Smooth muscle cell (in vitro differentiated cells): Measurements from ENCODE around the gene ADCY1. TPM values are rescaled to one million over a fixed set of nuclear protein-coding genes. Genes with fewer than 3 reads are reported as not detected.

Experiments used
- DNase-seq: peaks from one replicate; lab custom pipeline; 2025; ENCODE audit not compliant: unreplicated experiment; lab: John Stamatoyannopoulos, UW
- H2AFZ ChIP-seq: fragments of 200-600 bp; sonication (generic); 2 replicates; pipeline ENCODE4 v1.6.0; 2016; ENCODE audit warnings: antibody characterized with exemption, low read depth, mild to moderate bottlenecking
- H3F3A ChIP-seq: fragments of 200-600 bp; sonication (generic); 2 replicates; pipeline ENCODE4 v1.6.0; 2017; ENCODE audit warnings: antibody characterized with exemption, low read depth
- H3K27ac ChIP-seq: fragments of 200-600 bp; sonication (generic); 2 replicates; pipeline ENCODE4 v1.5.1; 2016; ENCODE audit warnings: low read depth, mild to moderate bottlenecking
- H3K27me3 ChIP-seq: fragments of 200-600 bp; sonication (generic); 2 replicates; pipeline ENCODE4 v1.6.1; 2016; ENCODE audit warnings: low read depth, mild to moderate bottlenecking
- H3K36me3 ChIP-seq: fragments of 200-600 bp; sonication (generic); 2 replicates; pipeline ENCODE4 v1.5.1; 2016; ENCODE audit warnings: low read depth
- H3K4me1 ChIP-seq: fragments of 200-600 bp; sonication (generic); 2 replicates; pipeline ENCODE4 v1.5.1; 2016; ENCODE audit warnings: low read depth
- H3K4me2 ChIP-seq: fragments of 200-600 bp; sonication (generic); 2 replicates; pipeline ENCODE4 v1.6.0; 2016; ENCODE audit warnings: mild to moderate bottlenecking
- H3K4me3 ChIP-seq: fragments of 200-600 bp; sonication (generic); 2 replicates; pipeline ENCODE4 v1.5.1; 2016; ENCODE audit warnings: mild to moderate bottlenecking
- H3K79me2 ChIP-seq: fragments of 200-600 bp; sonication (generic); 2 replicates; pipeline ENCODE4 v1.6.0; 2016; ENCODE audit warnings: low read depth, mild to moderate bottlenecking
- H3K9ac ChIP-seq: fragments of 200-600 bp; sonication (generic); 2 replicates; pipeline ENCODE4 v1.6.0; 2016; ENCODE audit warnings: low read depth
- H3K9me3 ChIP-seq: fragments of 200-600 bp; sonication (generic); replicated peaks from 2 replicates; pipeline ENCODE4 v1.5.1; 2016; ENCODE audit warnings: low read depth
- H4K20me1 ChIP-seq: fragments of 200-600 bp; sonication (generic); 2 replicates; pipeline ENCODE4 v1.6.0; 2016; ENCODE audit warnings: low read depth
- CTCF ChIP-seq: fragments of 200-600 bp; sonication (generic); IDR thresholded peaks from 2 replicates; pipeline ENCODE4 v1.5.1; 2017; ENCODE audit warnings: borderline replicate concordance, mild to moderate bottlenecking, antibody characterized with exemption; ENCODE audit not compliant: insufficient read depth, poor library complexity, severe bottlenecking
- WGBS: methylation state at CpG from one replicate; pipeline ENCODE4 v1.1.7; 2016; ENCODE audit warnings: low lambda C conversion rate; 5-methylcytosine and 5-hydroxymethylcytosine counted together
- polyA plus RNA-seq: library from polyadenylated mRNA; unstranded; fragments of >200 nt; fragmentation: Nextera tagmentation; extraction: Ambion mirVana; gene quantifications from 2 replicates; pipeline ENCODE4 v1.2.1, GENCODE V29; 2016
- total RNA-seq: library from RNA; depleted of rRNA; stranded (reverse); fragments of >200 nt; gene quantifications from 2 replicates; pipeline ENCODE4 v1.2.3, GENCODE V29; 2014

The ADCY1 gene
- total and polyA plus RNA-seq, 2 experiments from 2014 or later, result 0.22 TPM; not detected in 1

- Histone ChIP-seq H3K79me2 (no peaks in the 10 kb centered on the region), H3K36me3 (no peaks in the 10 kb centered on the region), H4K20me1 (no peaks in the 10 kb centered on the region), H3K4me2 (no peak overlapping the region), H2AFZ (no peak overlapping the region), H3K9me3 (no peaks in the 10 kb centered on the region), H3K27ac (no peak overlapping the region), H3K9ac (no peak overlapping the region), H3F3A (no peaks in the 10 kb centered on the region), H3K4me3 (no peak overlapping the region), H3K4me1 (no peaks in the 10 kb centered on the region), H3K27me3 (no peaks in the 10 kb centered on the region)
- 91% methylated on average over 13 of the region's 13 CpGs for WGBS
- no peak for TF ChIP-seq CTCF
- DNase-seq, result no peak
Measured at GRCh38 chr7:45681596-45682357, 107.6 kb downstream of the ADCY1 start.

DNA sequence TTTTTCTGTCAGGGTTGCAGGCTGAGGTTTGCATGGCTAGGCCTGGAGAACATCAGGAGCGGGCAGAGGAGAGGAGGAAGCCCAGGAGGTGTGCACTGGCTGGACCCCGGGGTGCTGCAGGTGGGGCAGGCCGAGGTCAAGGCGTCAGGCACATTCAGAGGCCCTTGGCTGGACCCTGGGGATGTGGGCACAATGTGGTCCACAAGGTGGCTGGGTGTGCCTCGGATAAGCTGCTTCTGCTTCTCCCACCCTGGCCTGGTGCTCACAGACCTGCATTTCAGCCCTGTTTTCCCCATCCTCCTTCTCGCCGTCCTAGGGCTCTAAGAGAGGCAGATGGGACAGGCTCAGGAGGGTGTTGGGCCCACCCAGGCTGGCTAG lies 108.2 kb downstream of the ADCY1 start:
- H3K4me2 ChIP-seq, result no peak overlapping the region
- no peak for DNase-seq
- no peaks in the 10 kb centered on the region for H4K20me1 ChIP-seq
- TF ChIP-seq CTCF, result no peak
- no peak overlapping the region for H3K4me3 ChIP-seq
- 91% methylated on average over 7 of the region's 7 CpGs for WGBS
- H3K27ac ChIP-seq, result no peak overlapping the region
- H3K4me1 ChIP-seq, result no peaks in the 10 kb centered on the region
- H2AFZ ChIP-seq, result no peak overlapping the region
- H3K9me3 ChIP-seq, result no peaks in the 10 kb centered on the region
- H3K79me2 ChIP-seq, result no peaks in the 10 kb centered on the region
- no peak overlapping the region for H3K9ac ChIP-seq
- H3K27me3 ChIP-seq, result no peaks in the 10 kb centered on the region
- H3F3A ChIP-seq, result no peaks in the 10 kb centered on the region
- no peaks in the 10 kb centered on the region for H3K36me3 ChIP-seq

GRCh38 chr7:45682836-45683555 lies 108.8 kb downstream of the ADCY1 start:
- no peaks in the 10 kb centered on the region for H3K36me3 ChIP-seq
- H3F3A ChIP-seq, result no peaks in the 10 kb centered on the region
- DNase-seq, result no peak
- no peaks in the 10 kb centered on the region for H3K4me1 ChIP-seq
- no peaks in the 10 kb centered on the region for H3K9me3 ChIP-seq
- no peak overlapping the region for H3K9ac ChIP-seq
- TF ChIP-seq CTCF, result no peak
- H3K4me2 ChIP-seq, result no peak overlapping the region
- H3K27me3 ChIP-seq, result no peaks in the 10 kb centered on the region
- no peak overlapping the region for H3K27ac ChIP-seq
- H4K20me1 ChIP-seq, result no peaks in the 10 kb centered on the region
- H3K79me2 ChIP-seq, result no peaks in the 10 kb centered on the region
- no peak overlapping the region for H3K4me3 ChIP-seq
- H2AFZ ChIP-seq, result no peak overlapping the region
- WGBS, result 77% methylated on average over 7 of the region's 7 CpGs
